ENCODE data around the gene AMDHD2.
A peak's percentile ranks its signal among the peaks of the same experiment; 100 is the strongest.

The AMDHD2 gene

GRCh38 chr16:2471016-2471652 lies 49.0 kb upstream of the AMDHD2 start, which contains the start of gene NTN3 (continued):
- TF ChIP-seq ZNF692 (tag by site-specific recombination; IDR thresholded peaks at IDR 0.05) (peak; percentile 9), PBX3 (CRISPR knock-in tag; IDR thresholded peaks at IDR 0.05) (0 out of 2 replicates have a peak, but pooled peaks have one; percentile 20), PRDM10 (tag by site-specific recombination; IDR thresholded peaks at IDR 0.05) (peak; percentile 1; the same call in 1 of the 2 replicates), SP2 (tag by site-specific recombination; IDR thresholded peaks at IDR 0.05) (peak; percentile 60), ZNF155 (tag by site-specific recombination; IDR thresholded peaks at IDR 0.05) (no peak), EGR2 (tag by site-specific recombination; IDR thresholded peaks at IDR 0.05; ENCODE audit: low read depth) (peak; percentile 54), SP7 (tag by site-specific recombination; IDR thresholded peaks at IDR 0.05) (0 out of 2 replicates have a peak, but pooled peaks have one; percentile 8), SCRT1 (tag by site-specific recombination; IDR thresholded peaks at IDR 0.05; ENCODE audit: borderline replicate concordance) (no peak), ZFHX2 (tag by site-specific recombination; conservative IDR thresholded peaks at IDR 0.05) (peak; percentile 94), ZNF768 (tag by site-specific recombination; IDR thresholded peaks at IDR 0.05) (no peak), IKZF3 (tag by site-specific recombination; IDR thresholded peaks at IDR 0.05) (peak; percentile 36; the same call in 1 of the 2 replicates), ZNF561 (tag by site-specific recombination; IDR thresholded peaks at IDR 0.05; ENCODE audit: borderline replicate concordance) (peak; percentile 83)

GRCh38 chr16:2471653-2472487 lies 48.3 kb upstream of the AMDHD2 start:
- POLR2A ChIA-PET: interaction anchor here (1.1 to 1.7 kb wide), 2 partner anchors 22 to 30 kb away, joined by 4 to 5 read pairs; no protein-coding TSS in a partner anchor
- no peak for TF ChIP-seq KLF9 (tag by site-specific recombination; IDR thresholded peaks at IDR 0.05; ENCODE audit: low read depth)
- TF ChIP-seq ZBTB8A (tag by site-specific recombination; IDR thresholded peaks at IDR 0.05): peak; percentile 49; the same call in 1 of the 2 replicates
- TF ChIP-seq KLF1 (tag by site-specific recombination; IDR thresholded peaks at IDR 0.05): 0 out of 2 replicates have a peak, but pooled peaks have one; percentile 4
- peak; percentile 8 for TF ChIP-seq ZBTB26 (tag by site-specific recombination; optimal IDR thresholded peaks at IDR 0.05)
- TF ChIP-seq ZSCAN5A (tag by site-specific recombination; IDR thresholded peaks at IDR 0.05): no peak
- TF ChIP-seq EGR2 (tag by site-specific recombination; IDR thresholded peaks at IDR 0.05; ENCODE audit: low read depth): peak; percentile 46; the same call in 1 of the 2 replicates
- no peak for TF ChIP-seq GFI1B (tag by site-specific recombination; IDR thresholded peaks at IDR 0.05)
- TF ChIP-seq CTCF (tag by site-specific recombination; IDR thresholded peaks at IDR 0.05): no peak
- no peak for TF ChIP-seq ZSCAN30 (tag by site-specific recombination; IDR thresholded peaks at IDR 0.05)
- peak; percentile 55 for TF ChIP-seq ZFHX2 (tag by site-specific recombination; conservative IDR thresholded peaks at IDR 0.05)
- TF ChIP-seq ZFP37 (tag by site-specific recombination; IDR thresholded peaks at IDR 0.05): no peak
- TF ChIP-seq ZNF354C (tag by site-specific recombination; IDR thresholded peaks at IDR 0.05; ENCODE audit: borderline replicate concordance, low read depth): no peak
- no peak for TF ChIP-seq ZNF433 (tag by site-specific recombination; IDR thresholded peaks at IDR 0.05; ENCODE audit: low read depth)

More at GRCh38 chr16:2471653-2472487, 48.3 kb upstream of the AMDHD2 start:
- H3K36me3 ChIP-seq (ENCODE audit: control insufficient read depth in 2 of 2, insufficient read depth in 1 of 2, low read length in 2 of 2): no peaks in the 10 kb centered on the region
- H3K4me1 ChIP-seq (ENCODE audit: control insufficient read depth, insufficient read depth, low read length): peaks cover 29% of the 10 kb centered on the region
- peak overlapping the region; percentile 23 for H3K4me3 ChIP-seq (ENCODE audit: low read depth, low read length)
- H3K27ac ChIP-seq (ENCODE audit: extremely low read depth, low read depth, low read length): peak overlapping the region; percentile 49; the same call in 1 of the 2 replicates
- H3K9me3 ChIP-seq (ENCODE audit: control insufficient read depth, insufficient read depth, low read depth, low read length): no peaks in the 10 kb centered on the region
- CTCF ChIA-PET: no interaction called here
